A673 (cell line): ENCODE results near the gene MIGA2. TPM values are rescaled to one million over a fixed set of nuclear protein-coding genes. Genes with fewer than 3 reads are reported as not detected.
"Not testable (repeated sequence)": the region's sequence is repeated elsewhere in the genome, so short reads cannot be mapped to it uniquely, and the experiment has no call there.

ENCODE experiments used
- BruUV-seq: library from RNA; stranded (reverse); fragments of 400-500 nt; replicated peaks from 2 replicates; lab custom pipeline; 2021; lab: Mats Ljungman, UMichigan
- CTCF ChIA-PET: fragments of 300-600 bp; sonication (Branson Sonifier 250); formaldehyde crosslinking; loops from one replicate; lab custom pipeline; 2022; ENCODE audit warnings: antibody characterized with exemption; lab: Charles Lee
- POLR2A ChIA-PET: fragments of 300-600 bp; sonication (Branson Sonifier 250); formaldehyde crosslinking; loops from one replicate; lab custom pipeline; 2022; ENCODE audit warnings: antibody characterized with exemption; ENCODE audit not compliant: low non-redundant PET; lab: Charles Lee
- DNase-seq: peaks from one replicate; pipeline ENCODE4 v3.0.0-alpha.2; 2015; ENCODE audit warnings: low spot score
- H3K27ac ChIP-seq: fragments of 200-600 bp; sonication (generic); 2 replicates; pipeline ENCODE4 v1.5.1; 2016; ENCODE audit warnings: mixed run types, low read depth, mild to moderate bottlenecking, mixed read lengths, antibody characterized with exemption, low read length; ENCODE audit not compliant: poor library complexity, severe bottlenecking
- H3K27me3 ChIP-seq: fragments of 200-600 bp; sonication (generic); replicated peaks from 2 replicates; pipeline ENCODE4 v1.6.1; 2017; ENCODE audit warnings: mixed run types, low read depth, mild to moderate bottlenecking, mixed read lengths, antibody characterized with exemption, low read length; ENCODE audit not compliant: insufficient read depth, poor library complexity
- H3K36me3 ChIP-seq: fragments of 200-600 bp; sonication (generic); 2 replicates; pipeline ENCODE4 v1.6.1; 2016; ENCODE audit warnings: mixed run types, mild to moderate bottlenecking, mixed read lengths, antibody characterized with exemption, low read length; ENCODE audit not compliant: insufficient read depth, poor library complexity, severe bottlenecking
- H3K4me1 ChIP-seq: fragments of 200-600 bp; sonication (generic); 2 replicates; pipeline ENCODE4 v1.6.1; 2017; ENCODE audit warnings: mixed run types, mild to moderate bottlenecking, mixed read lengths, antibody characterized with exemption, low read length; ENCODE audit not compliant: insufficient read depth, poor library complexity, severe bottlenecking
- H3K4me3 ChIP-seq: fragments of 200-600 bp; sonication (generic); 2 replicates; pipeline ENCODE4 v1.5.1; 2016; ENCODE audit warnings: low read depth, mixed run types, mild to moderate bottlenecking, mixed read lengths, low read length; ENCODE audit not compliant: poor library complexity, severe bottlenecking
- H3K9me3 ChIP-seq: fragments of 200-600 bp; sonication (generic); 2 replicates; pipeline ENCODE4 v1.6.1; 2016; ENCODE audit warnings: mixed run types, low read depth, mild to moderate bottlenecking, mixed read lengths, antibody characterized with exemption, low read length; ENCODE audit not compliant: poor library complexity, severe bottlenecking
- EZH2 ChIP-seq: fragments of 200-600 bp; sonication (generic); IDR thresholded peaks from 2 replicates; pipeline ENCODE4 v1.6.1; 2017; ENCODE audit warnings: borderline replicate concordance, low read depth, mild to moderate bottlenecking, mixed read lengths, antibody characterized with exemption, low read length; ENCODE audit not compliant: poor library complexity, severe bottlenecking
- intact Hi-C: fragments of 100-400 bp; cut with micrococcal nuclease; formaldehyde crosslinking; loops from one replicate; pipeline ENCODE4 v1.10.0; 2022; ENCODE audit not compliant: unreplicated experiment
- total RNA-seq: library from RNA; stranded (reverse); gene quantifications from 2 replicates; pipeline ENCODE4 v1.2.3, GENCODE V29; 2021
- TF ChIP-seq, protein P1 (sequence below): fragments of 300-800, 200-600 bp; sonication (generic); conservative IDR thresholded peaks from 2 replicates; pipeline ENCODE4 v1.5.1; 2017; ENCODE audit warnings: low read depth, mild to moderate bottlenecking, antibody characterized with exemption, low read length, moderate library complexity, mixed read lengths

MIGA2 gene
- total RNA-seq, 1 experiment from 2014 or later, result 27.7 TPM

DNA sequence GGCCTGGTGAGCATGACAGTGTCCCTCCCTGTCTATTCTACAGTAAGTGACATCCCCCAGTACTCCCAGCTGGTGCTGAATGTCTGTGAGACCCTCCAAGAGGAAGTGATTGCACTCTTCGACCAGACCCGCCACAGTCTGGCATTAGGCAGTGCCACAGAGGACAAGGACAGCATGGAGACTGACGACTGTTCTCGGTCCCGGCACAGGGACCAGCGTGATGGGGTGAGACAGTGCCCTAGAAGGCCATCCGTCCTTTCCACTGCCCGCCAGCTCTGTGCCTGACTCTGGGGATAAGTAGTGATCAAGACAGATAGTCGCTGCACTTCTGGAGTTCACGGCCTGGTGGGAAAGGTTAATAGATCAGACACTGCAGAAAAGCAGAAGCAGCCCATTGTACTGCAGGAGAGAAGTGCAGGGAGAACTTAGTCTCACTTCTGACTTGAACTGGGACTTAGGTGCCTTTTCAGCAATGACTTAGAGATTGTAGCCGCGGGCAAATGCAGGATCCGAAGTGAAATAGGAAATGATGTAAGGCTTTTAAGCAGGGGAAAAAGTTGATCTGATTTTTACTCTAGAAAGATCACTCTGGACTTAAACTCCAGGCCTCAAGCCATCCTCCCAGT is 36.7 kb upstream of the MIGA2 start:
- ChIA-PET POLR2A (no interaction called here), CTCF (no interaction called here)
- TF ChIP-seq, protein P1, sequence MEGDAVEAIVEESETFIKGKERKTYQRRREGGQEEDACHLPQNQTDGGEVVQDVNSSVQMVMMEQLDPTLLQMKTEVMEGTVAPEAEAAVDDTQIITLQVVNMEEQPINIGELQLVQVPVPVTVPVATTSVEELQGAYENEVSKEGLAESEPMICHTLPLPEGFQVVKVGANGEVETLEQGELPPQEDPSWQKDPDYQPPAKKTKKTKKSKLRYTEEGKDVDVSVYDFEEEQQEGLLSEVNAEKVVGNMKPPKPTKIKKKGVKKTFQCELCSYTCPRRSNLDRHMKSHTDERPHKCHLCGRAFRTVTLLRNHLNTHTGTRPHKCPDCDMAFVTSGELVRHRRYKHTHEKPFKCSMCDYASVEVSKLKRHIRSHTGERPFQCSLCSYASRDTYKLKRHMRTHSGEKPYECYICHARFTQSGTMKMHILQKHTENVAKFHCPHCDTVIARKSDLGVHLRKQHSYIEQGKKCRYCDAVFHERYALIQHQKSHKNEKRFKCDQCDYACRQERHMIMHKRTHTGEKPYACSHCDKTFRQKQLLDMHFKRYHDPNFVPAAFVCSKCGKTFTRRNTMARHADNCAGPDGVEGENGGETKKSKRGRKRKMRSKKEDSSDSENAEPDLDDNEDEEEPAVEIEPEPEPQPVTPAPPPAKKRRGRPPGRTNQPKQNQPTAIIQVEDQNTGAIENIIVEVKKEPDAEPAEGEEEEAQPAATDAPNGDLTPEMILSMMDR, result no peak
- TF ChIP-seq EZH2, result no peak
- H3K27me3 ChIP-seq, result no peaks in the 10 kb centered on the region
- no peak for DNase-seq
- intact Hi-C loops, result no loop called here
- no TSS peak for BruUV-seq
- H3K36me3 ChIP-seq, result peaks cover 84% of the 10 kb centered on the region
- no peaks in the 10 kb centered on the region for H3K9me3 ChIP-seq
- no peaks in the 10 kb centered on the region for H3K4me1 ChIP-seq
- peak overlapping the region; percentile 29 for H3K27ac ChIP-seq
- H3K4me3 ChIP-seq, result no peak overlapping the region

DNA sequence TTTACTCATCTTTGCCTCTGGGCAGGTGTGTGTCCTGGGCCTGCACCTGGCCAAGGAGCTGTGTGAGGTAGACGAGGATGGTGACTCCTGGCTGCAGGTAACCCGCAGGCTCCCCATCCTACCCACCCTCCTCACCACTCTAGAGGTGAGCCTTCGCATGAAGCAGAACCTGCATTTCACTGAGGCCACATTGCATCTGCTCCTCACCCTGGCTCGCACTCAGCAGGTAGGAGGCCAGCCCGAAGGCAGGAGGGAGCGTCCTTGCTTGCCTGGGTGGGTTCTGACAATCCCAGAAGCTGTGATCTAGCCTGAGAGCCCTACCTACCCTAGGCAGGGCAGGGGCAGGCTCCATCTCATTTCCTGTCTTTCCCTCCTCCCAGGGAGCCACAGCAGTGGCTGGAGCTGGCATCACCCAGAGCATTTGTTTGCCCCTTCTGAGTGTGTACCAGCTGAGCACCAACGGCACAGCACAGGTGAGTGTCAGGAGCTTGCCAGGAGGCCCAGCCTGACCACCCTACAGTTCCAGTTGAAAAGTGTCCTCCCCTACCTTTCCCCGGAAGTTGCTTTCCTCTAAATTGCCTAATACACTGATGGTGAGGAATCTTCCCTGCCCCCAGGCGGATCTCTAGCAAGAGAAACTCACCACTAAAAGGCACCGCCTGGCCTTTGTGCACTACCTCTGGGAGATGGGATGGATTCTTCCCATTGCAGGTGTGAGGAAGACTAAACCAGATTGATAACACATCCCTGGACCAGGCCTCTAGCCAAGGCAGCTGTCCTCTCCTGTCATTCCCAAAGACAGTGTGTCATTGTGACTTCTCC is 34.7 kb upstream of the MIGA2 start:
- POLR2A ChIA-PET, result no interaction called here
- TF ChIP-seq EZH2, result no peak
- CTCF ChIA-PET, result no interaction called here
- Histone ChIP-seq H3K9me3 (no peaks in the 10 kb centered on the region), H3K27ac (no peak overlapping the region), H3K27me3 (no peaks in the 10 kb centered on the region), H3K4me1 (no peaks in the 10 kb centered on the region), H3K4me3 (no peak overlapping the region), H3K36me3 (peaks cover 80% of the 10 kb centered on the region)
- intact Hi-C loops, result no loop called here
- no TSS peak for BruUV-seq
- no peak for DNase-seq

DNA sequence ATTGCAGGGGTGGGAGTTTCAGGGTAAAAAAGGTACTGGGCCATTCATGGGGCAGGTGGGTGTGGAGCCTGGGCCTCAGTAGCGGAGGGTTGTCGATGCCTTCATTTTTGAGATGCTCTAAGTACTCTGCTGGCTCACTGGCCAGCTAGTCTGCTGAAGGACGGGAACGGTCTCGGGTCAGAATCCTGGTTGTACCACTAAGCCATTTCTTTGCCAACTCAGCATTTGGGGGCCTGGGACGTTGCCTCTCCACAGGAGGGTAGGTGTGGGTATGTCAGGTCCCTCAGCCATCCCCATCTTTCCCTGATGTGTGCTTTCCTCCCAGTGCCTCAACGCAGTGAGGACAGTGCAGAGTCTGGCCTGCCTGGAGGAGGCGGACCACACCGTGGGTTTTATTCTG is 33.4 kb upstream of the MIGA2 start:
- TF ChIP-seq, protein P1, result no peak
- TF ChIP-seq EZH2, result no peak
- BruUV-seq, result no TSS peak
- ChIA-PET POLR2A (no interaction called here), CTCF (no interaction called here)
- Histone ChIP-seq H3K9me3 (no peaks in the 10 kb centered on the region), H3K27me3 (no peaks in the 10 kb centered on the region), H3K4me3 (no peak overlapping the region), H3K4me1 (no peaks in the 10 kb centered on the region), H3K36me3 (peaks cover 78% of the 10 kb centered on the region), H3K27ac (no peak overlapping the region)
- no peak for DNase-seq
- intact Hi-C loops, result no loop called here

DNA sequence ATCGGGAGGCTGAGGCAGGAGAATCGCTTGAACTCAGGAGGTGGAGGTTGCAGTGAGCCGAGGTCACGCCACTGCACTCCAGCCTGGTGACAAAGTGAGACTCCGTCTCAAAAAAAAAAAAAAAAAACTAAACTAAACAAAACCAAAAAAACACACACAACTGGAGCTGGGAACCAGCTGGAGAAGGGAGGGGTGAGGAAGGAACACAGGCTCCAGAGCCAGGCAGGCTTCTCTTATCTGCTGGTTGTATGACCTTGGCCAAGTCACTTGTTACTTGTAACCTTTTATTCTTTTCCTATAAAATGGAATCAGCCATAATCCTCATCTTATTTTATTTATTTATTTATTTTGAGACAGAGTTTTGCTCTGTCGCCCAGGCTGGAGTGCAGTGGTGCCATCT is 32.3 kb upstream of the MIGA2 start:
- DNase-seq, H3K4me3 ChIP-seq, H3K27me3 ChIP-seq, POLR2A ChIA-PET, H3K4me1 ChIP-seq, H3K27ac ChIP-seq, H3K9me3 ChIP-seq, BruUV-seq, intact Hi-C loops: not testable (repeated sequence)
- peaks cover 67% of the 10 kb centered on the region for H3K36me3 ChIP-seq
- CTCF ChIA-PET, result interaction anchor here (0.6 to 1.2 kb wide), 2 partner anchors 24 to 31 kb away, joined by 6 to 9 read pairs; partner anchors contain the start of gene SH3GLB2
